Measurements from ENCODE around the gene RAB26. TPM values are rescaled to one million over a fixed set of nuclear protein-coding genes. Genes with fewer than 3 reads are reported as not detected.
A peak's percentile ranks its signal among the peaks of the same experiment; 100 is the strongest.
"Not testable (repeated sequence)": the region's sequence is repeated elsewhere in the genome, so short reads cannot be mapped to it uniquely, and the experiment has no call there.

The RAB26 gene
- total and polyA plus RNA-seq, 9 donors = 0.27 to 3.4 (median 0.69) TPM

DNA sequence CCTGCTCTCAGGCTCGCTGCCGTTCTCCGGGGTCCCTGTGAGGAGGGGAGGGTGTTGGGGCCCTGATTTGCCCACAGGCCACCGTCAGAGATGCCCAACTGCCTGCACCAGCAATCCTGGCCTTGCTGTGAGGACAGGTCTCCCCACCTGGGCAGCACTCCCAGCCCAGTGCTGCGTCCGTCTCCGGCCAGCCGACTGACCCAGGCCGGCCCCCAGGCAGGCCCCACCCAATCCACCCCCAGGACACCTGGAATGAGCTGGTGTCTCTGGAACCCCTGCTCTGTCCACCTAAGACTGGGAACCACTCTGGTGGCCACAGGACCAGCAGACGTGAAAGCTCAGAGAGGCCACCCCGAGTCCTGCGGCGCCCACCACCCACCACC is 32.8 kb upstream of the RAB26 start:
- Histone ChIP-seq H3K4me1 (ENCODE audit: control insufficient read depth, insufficient read depth, low read length) (no peaks in the 10 kb centered on the region), H3K36me3 (ENCODE audit: control insufficient read depth, insufficient read depth, low read length) (peaks cover 25% of the 10 kb centered on the region), H3K27ac (ENCODE audit: low read length) (no peak overlapping the region), H3K9me3 (replicated peaks; ENCODE audit: control insufficient read depth, low read depth, low read length) (no peaks in the 10 kb centered on the region), H3K4me3 (ENCODE audit: low read length) (no peak overlapping the region), H3K27me3 (ENCODE audit: control insufficient read depth, insufficient read depth, low read length) (no peaks in the 10 kb centered on the region)
- no peak for DNase-seq
- 81% methylated on average over 3 of the region's 13 CpGs for WGBS (ENCODE audit: insufficient coverage)

DNA sequence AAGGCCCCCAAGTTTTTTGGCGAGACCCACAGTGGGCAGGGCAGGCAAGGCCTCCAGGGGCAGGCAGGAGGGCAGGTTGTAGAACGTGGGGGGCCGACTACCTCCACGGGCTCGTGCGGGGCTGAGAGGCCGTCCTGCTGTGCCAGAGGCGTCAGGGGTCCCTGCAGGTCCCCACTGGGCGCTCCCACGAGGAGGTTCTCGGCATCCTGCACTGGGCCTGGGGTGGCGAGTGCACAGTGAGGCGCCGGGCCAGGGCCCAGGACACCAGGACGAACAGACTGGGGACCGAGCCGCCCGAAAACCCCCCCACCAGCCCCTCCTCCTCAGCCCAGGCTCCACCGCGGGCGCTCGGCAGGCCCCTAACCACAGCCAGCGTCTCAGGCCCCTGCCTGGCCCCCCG is 32.0 kb upstream of the RAB26 start:
- H3K9me3 ChIP-seq (replicated peaks; ENCODE audit: control insufficient read depth, low read depth, low read length); H3K27ac ChIP-seq (ENCODE audit: low read length); H3K4me1 ChIP-seq (ENCODE audit: control insufficient read depth, insufficient read depth, low read length); DNase-seq; H3K27me3 ChIP-seq (ENCODE audit: control insufficient read depth, insufficient read depth, low read length); H3K4me3 ChIP-seq (ENCODE audit: low read length): not testable (repeated sequence)
- WGBS (ENCODE audit: insufficient coverage) = 74% methylated on average over 9 of the region's 24 CpGs
- H3K36me3 ChIP-seq (ENCODE audit: control insufficient read depth, insufficient read depth, low read length) = peaks cover 20% of the 10 kb centered on the region

DNA sequence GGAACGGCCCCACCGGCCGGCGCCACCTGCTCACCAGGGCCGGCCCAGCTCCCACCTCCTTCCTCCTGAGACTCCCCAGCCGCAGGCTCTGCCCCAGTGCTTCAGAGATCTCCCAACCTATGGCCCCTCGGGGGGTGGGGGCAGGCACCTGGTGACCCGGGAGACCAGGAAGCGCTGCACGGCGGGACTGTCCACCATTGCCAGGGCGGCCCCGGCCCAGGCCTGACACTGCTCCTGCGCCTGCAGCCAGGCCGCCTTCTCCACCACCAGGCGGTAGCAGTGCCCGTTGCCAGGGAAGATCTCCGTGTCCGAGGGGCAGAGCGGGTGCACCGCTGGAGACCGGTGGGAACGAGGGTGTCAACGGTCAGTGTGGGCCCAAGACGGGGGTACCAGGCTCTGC is 31.1 kb upstream of the RAB26 start:
- H3K36me3 ChIP-seq (ENCODE audit: control insufficient read depth, insufficient read depth, low read length) = peaks cover 20% of the 10 kb centered on the region
- not testable (repeated sequence) for H3K4me1 ChIP-seq (ENCODE audit: control insufficient read depth, insufficient read depth, low read length); H3K9me3 ChIP-seq (replicated peaks; ENCODE audit: control insufficient read depth, low read depth, low read length); H3K4me3 ChIP-seq (ENCODE audit: low read length); DNase-seq; H3K27ac ChIP-seq (ENCODE audit: low read length); H3K27me3 ChIP-seq (ENCODE audit: control insufficient read depth, insufficient read depth, low read length)
- 88% methylated on average over 3 of the region's 25 CpGs for WGBS (ENCODE audit: insufficient coverage)

DNA sequence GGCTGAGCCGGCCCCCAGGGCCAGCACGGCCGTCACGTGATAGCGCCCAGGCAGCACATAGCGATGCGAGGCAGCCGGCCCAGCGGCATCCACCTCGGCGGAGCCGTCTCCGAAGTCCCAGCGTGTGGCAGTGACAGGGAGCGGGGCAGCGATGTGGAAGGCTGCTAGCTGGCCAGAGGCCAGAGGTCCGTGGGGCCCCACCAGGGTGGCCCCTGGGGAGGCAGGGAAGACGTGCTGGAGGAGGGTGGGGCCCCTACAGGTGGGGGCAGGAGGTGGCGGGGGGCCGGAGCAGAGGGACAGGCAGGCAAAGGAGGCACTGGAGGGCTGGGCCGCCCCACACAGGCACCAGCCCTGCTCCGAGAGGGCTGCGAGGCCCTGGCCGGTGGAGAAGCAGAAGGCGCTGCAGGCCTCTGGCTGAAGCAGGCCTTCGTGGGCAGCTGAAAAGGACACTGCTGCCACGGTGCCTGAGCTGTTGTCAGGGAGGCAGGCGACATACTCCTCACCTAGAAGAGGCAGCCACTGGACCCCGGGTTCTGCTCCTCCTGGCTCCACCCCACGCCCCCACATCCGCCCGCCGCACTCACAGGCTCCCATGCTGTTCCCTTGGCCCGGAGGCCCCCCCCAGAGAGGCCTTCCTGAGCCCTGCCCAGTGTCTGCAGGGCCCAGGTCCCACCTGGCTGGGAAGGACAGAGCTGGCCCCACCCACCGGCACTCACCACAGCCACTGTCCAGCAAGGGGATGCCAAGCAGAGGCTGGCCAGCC is 30.3 kb upstream of the RAB26 start:
- H3K27ac ChIP-seq (ENCODE audit: low read length); DNase-seq; H3K4me3 ChIP-seq (ENCODE audit: low read length); H3K27me3 ChIP-seq (ENCODE audit: control insufficient read depth, insufficient read depth, low read length); H3K9me3 ChIP-seq (replicated peaks; ENCODE audit: control insufficient read depth, low read depth, low read length): not testable (repeated sequence)
- H3K36me3 ChIP-seq (ENCODE audit: control insufficient read depth, insufficient read depth, low read length) = peaks cover 17% of the 10 kb centered on the region
- H3K4me1 ChIP-seq (ENCODE audit: control insufficient read depth, insufficient read depth, low read length) = peaks cover 18% of the 10 kb centered on the region
- 89% methylated on average over 10 of the region's 35 CpGs for WGBS (ENCODE audit: insufficient coverage)

DNA sequence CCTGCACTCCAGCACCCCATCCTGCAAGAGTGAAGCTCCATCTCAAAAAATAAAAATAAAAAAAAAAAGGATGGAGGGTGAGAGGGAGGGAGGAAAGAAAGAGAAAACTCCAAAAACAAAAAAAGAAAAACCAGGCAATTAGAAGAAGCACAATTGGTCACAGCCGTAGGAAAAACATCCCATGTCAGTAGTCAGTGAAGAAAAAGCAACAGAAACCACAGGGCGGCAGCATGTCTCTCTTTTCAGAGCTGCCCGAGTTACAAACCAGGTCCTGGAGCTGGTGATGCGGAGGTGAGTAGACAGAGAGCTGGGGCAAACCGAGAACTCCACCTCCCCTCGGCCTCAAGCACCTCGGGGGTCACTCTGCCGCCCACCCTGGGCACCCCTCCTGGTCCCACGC is 27.1 kb upstream of the RAB26 start:
- H3K27me3 ChIP-seq (ENCODE audit: control insufficient read depth, insufficient read depth, low read length); H3K27ac ChIP-seq (ENCODE audit: low read length); H3K36me3 ChIP-seq (ENCODE audit: control insufficient read depth, insufficient read depth, low read length); H3K9me3 ChIP-seq (replicated peaks; ENCODE audit: control insufficient read depth, low read depth, low read length); H3K4me3 ChIP-seq (ENCODE audit: low read length): not testable (repeated sequence)
- peaks cover 49% of the 10 kb centered on the region for H3K4me1 ChIP-seq (ENCODE audit: control insufficient read depth, insufficient read depth, low read length)
- DNase-seq = peak; percentile 71
- no CpG with 5 or more reads among the region's 9 CpGs for WGBS (ENCODE audit: insufficient coverage)

DNA sequence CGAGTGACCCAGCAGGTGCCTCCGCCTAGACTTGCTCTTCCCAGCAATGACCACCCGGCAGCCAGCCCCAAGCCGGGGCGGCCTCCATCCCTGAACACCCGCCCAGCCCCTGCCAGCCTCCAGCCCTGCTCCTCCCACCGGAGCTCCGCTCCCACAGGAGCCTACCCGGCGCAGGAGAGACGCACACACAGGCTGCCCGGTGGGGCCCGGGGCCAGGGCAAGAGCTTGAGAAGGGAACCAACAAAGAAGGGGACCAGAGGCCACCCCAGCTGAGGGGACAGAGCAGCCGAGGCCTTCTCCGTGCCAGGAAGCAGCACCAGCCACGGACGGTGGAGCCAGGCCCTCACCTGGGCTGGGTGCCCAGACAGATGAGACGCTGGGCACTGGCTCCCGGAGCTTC is 26.6 kb upstream of the RAB26 start:
- Histone ChIP-seq H3K9me3 (replicated peaks; ENCODE audit: control insufficient read depth, low read depth, low read length) (no peaks in the 10 kb centered on the region), H3K27ac (ENCODE audit: low read length) (peak overlapping the region; percentile 51), H3K36me3 (ENCODE audit: control insufficient read depth, insufficient read depth, low read length) (peaks cover 4% of the 10 kb centered on the region), H3K27me3 (ENCODE audit: control insufficient read depth, insufficient read depth, low read length) (no peaks in the 10 kb centered on the region), H3K4me3 (ENCODE audit: low read length) (no peak overlapping the region), H3K4me1 (ENCODE audit: control insufficient read depth, insufficient read depth, low read length) (peaks cover 54% of the 10 kb centered on the region)
- DNase-seq = peak; percentile 27
- WGBS (ENCODE audit: insufficient coverage) = 55% methylated on average over 14 of the region's 19 CpGs

DNA sequence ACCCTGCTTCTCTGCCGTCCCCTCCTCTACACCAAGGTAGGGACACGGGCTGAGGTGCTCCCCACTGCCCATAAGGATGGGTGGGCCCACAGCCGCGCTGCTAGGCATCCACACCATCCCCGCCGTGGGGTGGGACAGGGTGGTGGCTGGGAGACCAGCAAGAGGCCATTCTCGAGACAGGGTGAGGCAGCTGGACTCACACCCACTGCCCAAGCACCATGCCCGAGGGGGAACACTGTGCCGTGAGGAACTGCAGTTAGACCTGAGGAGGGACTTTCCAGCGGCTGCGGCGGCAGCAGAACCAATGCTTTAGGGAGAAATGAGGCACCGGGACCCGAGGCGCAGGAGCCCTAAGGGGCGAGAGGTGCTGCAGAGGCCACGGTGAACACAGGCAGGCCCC is 26.0 kb upstream of the RAB26 start:
- 46% methylated on average over 12 of the region's 17 CpGs for WGBS (ENCODE audit: insufficient coverage)
- Histone ChIP-seq H3K27ac (ENCODE audit: low read length) (peak overlapping the region; percentile 60), H3K4me1 (ENCODE audit: control insufficient read depth, insufficient read depth, low read length) (peaks cover 60% of the 10 kb centered on the region), H3K36me3 (ENCODE audit: control insufficient read depth, insufficient read depth, low read length) (no peaks in the 10 kb centered on the region), H3K4me3 (ENCODE audit: low read length) (no peak overlapping the region), H3K27me3 (ENCODE audit: control insufficient read depth, insufficient read depth, low read length) (no peaks in the 10 kb centered on the region), H3K9me3 (replicated peaks; ENCODE audit: control insufficient read depth, low read depth, low read length) (no peaks in the 10 kb centered on the region)
- no peak for DNase-seq

DNA sequence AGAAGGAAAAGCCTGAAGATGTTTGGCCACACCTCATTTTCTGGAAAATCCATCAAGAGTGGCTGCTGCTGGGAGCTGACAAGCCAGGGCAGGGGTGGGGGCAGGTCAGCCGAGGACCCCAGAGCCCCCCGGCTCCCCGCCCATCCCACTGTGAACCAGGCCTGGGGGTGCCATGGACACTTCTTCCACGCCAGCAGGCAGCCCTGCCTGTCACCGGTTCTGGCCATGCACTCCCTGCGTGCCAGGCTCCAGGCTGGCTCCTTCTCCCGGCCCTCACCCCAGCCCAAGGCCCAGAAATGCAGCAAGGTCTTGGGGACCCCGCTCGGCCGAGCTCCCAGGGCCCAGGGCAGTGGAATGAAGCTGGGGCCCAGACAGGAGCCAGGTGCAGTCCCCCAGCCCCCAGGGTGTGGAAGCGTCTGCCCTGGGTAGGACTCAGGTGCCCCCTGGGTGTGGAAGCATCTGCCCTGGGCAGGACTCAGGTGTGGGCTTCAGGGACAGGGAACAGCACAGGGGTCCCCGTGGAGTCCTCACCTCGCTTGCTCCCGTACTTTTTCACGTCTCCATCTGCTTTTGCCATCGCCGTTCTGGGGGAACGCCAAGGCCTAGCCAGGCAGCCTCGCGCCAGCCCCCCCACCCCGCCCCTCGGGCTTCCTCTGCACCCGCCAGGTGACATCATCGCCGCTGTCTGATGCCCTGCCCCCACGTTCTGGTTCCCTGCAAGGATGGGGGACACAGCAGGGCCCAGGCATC is 25.3 kb upstream of the RAB26 start:
- WGBS (ENCODE audit: insufficient coverage) = 47% methylated on average over 4 of the region's 26 CpGs
- not testable (repeated sequence) for H3K36me3 ChIP-seq (ENCODE audit: control insufficient read depth, insufficient read depth, low read length); H3K27me3 ChIP-seq (ENCODE audit: control insufficient read depth, insufficient read depth, low read length); H3K9me3 ChIP-seq (replicated peaks; ENCODE audit: control insufficient read depth, low read depth, low read length); H3K4me3 ChIP-seq (ENCODE audit: low read length)
- peaks cover 62% of the 10 kb centered on the region for H3K4me1 ChIP-seq (ENCODE audit: control insufficient read depth, insufficient read depth, low read length)
- peak overlapping the region; percentile 96 for H3K27ac ChIP-seq (ENCODE audit: low read length)
- DNase-seq = peak; percentile 60

DNA sequence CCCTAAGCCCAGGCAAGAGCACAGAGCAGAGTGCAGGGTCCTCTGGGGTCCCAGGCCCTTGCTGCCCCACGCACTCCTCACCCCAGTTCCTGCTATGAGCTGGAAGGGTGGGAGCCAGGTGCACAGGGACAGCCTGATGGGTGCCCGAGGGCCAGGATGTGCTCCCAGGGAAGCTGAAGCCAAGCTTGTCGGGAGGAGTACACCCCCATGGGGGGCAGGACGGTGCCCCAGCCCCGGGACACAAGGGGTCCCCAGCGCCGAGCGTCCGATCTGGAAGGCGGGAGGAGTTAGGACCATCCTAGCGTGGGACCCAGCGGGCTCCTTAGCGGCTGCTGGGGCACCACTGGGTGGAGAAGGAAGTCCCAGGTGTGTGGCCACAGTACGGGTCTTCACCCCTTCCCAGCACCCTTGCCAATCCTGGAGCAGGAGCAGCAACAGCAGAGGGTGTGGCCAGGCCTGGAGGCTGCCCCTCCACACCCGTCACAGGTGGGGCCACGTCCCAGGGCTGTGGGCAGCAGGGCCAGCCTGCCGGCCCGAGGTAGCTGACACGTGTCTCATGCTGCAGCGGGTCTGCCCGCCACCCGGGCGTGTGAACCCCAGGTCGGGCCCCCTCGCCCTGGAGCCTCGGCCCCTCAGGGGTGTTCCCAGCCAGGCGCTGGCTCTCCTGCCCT is 24.6 kb upstream of the RAB26 start:
- not testable (repeated sequence) for H3K4me3 ChIP-seq (ENCODE audit: low read length)
- H3K4me1 ChIP-seq (ENCODE audit: control insufficient read depth, insufficient read depth, low read length) = peaks cover 69% of the 10 kb centered on the region

DNA sequence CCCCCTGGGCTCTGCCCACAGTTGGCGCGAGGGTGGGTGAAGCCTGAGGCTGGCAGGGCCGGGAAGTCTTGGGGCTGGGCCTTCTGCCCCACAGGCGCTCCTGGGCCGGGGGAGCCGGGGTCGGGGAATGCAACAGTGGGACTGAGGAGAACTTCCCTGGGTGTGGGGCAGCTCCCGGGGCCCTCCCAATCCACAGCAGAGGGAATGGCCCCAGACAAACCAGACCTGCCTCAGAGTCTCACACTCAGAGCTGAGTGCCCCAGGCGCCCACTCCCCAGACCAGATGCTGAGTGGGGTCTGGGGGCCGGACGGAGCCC is 24.1 kb upstream of the RAB26 start:
- WGBS (ENCODE audit: insufficient coverage) = 0% methylated on average over 4 of the region's 11 CpGs
- Histone ChIP-seq H3K4me1 (ENCODE audit: control insufficient read depth, insufficient read depth, low read length) (peaks cover 71% of the 10 kb centered on the region), H3K27ac (ENCODE audit: low read length) (peak overlapping the region; percentile 96), H3K4me3 (ENCODE audit: low read length) (peak overlapping the region; percentile 20)
- not testable (repeated sequence) for DNase-seq; H3K9me3 ChIP-seq (replicated peaks; ENCODE audit: control insufficient read depth, low read depth, low read length); H3K27me3 ChIP-seq (ENCODE audit: control insufficient read depth, insufficient read depth, low read length); H3K36me3 ChIP-seq (ENCODE audit: control insufficient read depth, insufficient read depth, low read length)

More for the DNA sequence above, 24.6 kb upstream of the RAB26 start:
- H3K9me3 ChIP-seq (replicated peaks; ENCODE audit: control insufficient read depth, low read depth, low read length); DNase-seq; H3K36me3 ChIP-seq (ENCODE audit: control insufficient read depth, insufficient read depth, low read length); H3K27me3 ChIP-seq (ENCODE audit: control insufficient read depth, insufficient read depth, low read length): not testable (repeated sequence)
- peak overlapping the region; percentile 96 for H3K27ac ChIP-seq (ENCODE audit: low read length)
- 18% methylated on average over 4 of the region's 27 CpGs for WGBS (ENCODE audit: insufficient coverage)

All from muscle of leg (tissue), 11 donors.